Gastroesophageal sphincter (tissue), 4 donors: Measurements from ENCODE around the gene VMP1. TPM values are rescaled to one million over a fixed set of nuclear protein-coding genes. Genes with fewer than 3 reads are reported as not detected.

Experiments used
- ATAC-seq: fragments of 150-250 bp; one replicate; pipeline ENCODE4 v1.9.1; 2016; ENCODE audit warnings: mild to moderate bottlenecking, moderate library complexity
- H3K27ac ChIP-seq, 4 donors: fragments of 200-600 bp; sonication (generic) in 3 of 4; 1 replicate in 3 of 4; 2 replicates in 1 of 4; pipeline ENCODE4 v1.5.1; 2016 to 2019
- H3K27me3 ChIP-seq: fragments of 200-600 bp; sonication (generic); one replicate; pipeline ENCODE4 v1.5.1; 2019
- H3K36me3 ChIP-seq, 2 donors: fragments of 200-600 bp; sonication (generic); one replicate each; pipeline ENCODE4 v1.5.1; 2019; ENCODE audit warnings: control low read depth in 1 of 2
- H3K4me1 ChIP-seq, 3 donors: fragments of 200-600 bp; sonication (generic); 1 replicate in 2 of 3; 2 replicates in 1 of 3; pipeline ENCODE4 v1.5.1; 2016 to 2019; ENCODE audit warnings: control low read depth in 2 of 3
- H3K4me3 ChIP-seq, 2 donors: fragments of 200-600 bp; sonication (generic); one replicate each; pipeline ENCODE4 v1.5.1; 2019; ENCODE audit warnings: mild to moderate bottlenecking in 1 of 2, moderate library complexity in 1 of 2
- H3K9me3 ChIP-seq, 3 donors: fragments of 200-600 bp; sonication (generic); one replicate each; pipeline ENCODE4 v1.5.1; 2017 to 2019; ENCODE audit warnings: control low read depth in 2 of 3
- EP300 ChIP-seq: sonication (generic); formaldehyde crosslinking; IDR thresholded peaks from one replicate; pipeline ENCODE4 v1.6.1; 2017; ENCODE audit warnings: antibody characterized with exemption, mild to moderate bottlenecking
- POLR2A ChIP-seq, 2 donors: fragments of 450-650 bp; IDR thresholded peaks; one replicate each; pipeline ENCODE4 v1.6.1; 2017; ENCODE audit warnings: antibody characterized with exemption in 2 of 2, mild to moderate bottlenecking in 2 of 2, moderate library complexity in 1 of 2
- POLR2AphosphoS5 ChIP-seq: sonication (generic); formaldehyde crosslinking; IDR thresholded peaks from one replicate; pipeline ENCODE4 v1.6.1; 2017; ENCODE audit warnings: antibody characterized with exemption
- WGBS, 2 donors: methylation state at CpG; one replicate each; pipeline ENCODE4 v1.1.5; 2018; ENCODE audit warnings: low coverage in 1 of 2; 5-methylcytosine and 5-hydroxymethylcytosine counted together
- total RNA-seq, 4 donors: library from RNA; depleted of rRNA; stranded (reverse); fragments of >200 nt; gene quantifications; one replicate each; pipeline ENCODE4 v1.1.0, GENCODE V29; 2016
- TF ChIP-seq, protein P1 (sequence below), 4 experiments: fragments of 200-600 bp in 2 of 4; fragments of 450-650 bp in 2 of 4; sonication (generic) in 1 of 4; IDR thresholded peaks; one replicate each; pipeline ENCODE4 v1.5.1; 2017 to 2019; ENCODE audit warnings: antibody characterized with exemption in 4 of 4, mild to moderate bottlenecking in 2 of 4, moderate library complexity in 2 of 4

The VMP1 gene
- total RNA-seq, 4 donors from 2014 or later: 50.8 to 175 (median 85.0) TPM

DNA sequence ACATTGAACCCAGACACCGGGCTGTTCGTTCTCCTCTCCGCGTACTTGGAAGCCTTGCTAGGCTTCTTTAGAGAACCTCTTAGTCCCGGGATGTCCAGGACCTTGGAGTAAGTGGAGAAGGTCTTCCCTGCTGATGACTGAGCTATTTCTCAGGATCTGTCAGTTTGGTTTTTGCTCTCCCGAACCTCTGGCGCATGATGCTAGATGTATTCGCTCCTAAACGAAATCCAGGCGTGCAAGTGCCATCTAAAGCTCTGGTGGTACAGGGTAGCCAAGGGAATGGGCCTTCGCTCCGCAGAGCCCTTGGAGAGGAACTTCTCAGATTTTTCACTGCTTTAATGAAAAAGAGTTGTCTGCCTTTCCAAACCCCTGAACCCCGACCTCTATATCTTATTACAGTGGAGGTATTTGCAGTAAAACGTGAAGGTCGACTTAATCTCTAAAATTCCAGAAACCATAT, 547 bp downstream of the VMP1 start:
- peak overlapping the region; percentile 73 to 77 for H3K4me3 ChIP-seq
- H3K4me1 ChIP-seq: peaks cover 6 to 55% (median 16%) of the 10 kb centered on the region in 3 donors
- H3K27ac ChIP-seq: peak overlapping the region; percentile 87 to 97 (median 94)
- TF ChIP-seq POLR2A (IDR thresholded peaks at IDR 0.05) (no peak), EP300 (no peak), POLR2AphosphoS5 (no peak)
- TF ChIP-seq, protein P1, sequence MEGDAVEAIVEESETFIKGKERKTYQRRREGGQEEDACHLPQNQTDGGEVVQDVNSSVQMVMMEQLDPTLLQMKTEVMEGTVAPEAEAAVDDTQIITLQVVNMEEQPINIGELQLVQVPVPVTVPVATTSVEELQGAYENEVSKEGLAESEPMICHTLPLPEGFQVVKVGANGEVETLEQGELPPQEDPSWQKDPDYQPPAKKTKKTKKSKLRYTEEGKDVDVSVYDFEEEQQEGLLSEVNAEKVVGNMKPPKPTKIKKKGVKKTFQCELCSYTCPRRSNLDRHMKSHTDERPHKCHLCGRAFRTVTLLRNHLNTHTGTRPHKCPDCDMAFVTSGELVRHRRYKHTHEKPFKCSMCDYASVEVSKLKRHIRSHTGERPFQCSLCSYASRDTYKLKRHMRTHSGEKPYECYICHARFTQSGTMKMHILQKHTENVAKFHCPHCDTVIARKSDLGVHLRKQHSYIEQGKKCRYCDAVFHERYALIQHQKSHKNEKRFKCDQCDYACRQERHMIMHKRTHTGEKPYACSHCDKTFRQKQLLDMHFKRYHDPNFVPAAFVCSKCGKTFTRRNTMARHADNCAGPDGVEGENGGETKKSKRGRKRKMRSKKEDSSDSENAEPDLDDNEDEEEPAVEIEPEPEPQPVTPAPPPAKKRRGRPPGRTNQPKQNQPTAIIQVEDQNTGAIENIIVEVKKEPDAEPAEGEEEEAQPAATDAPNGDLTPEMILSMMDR (IDR thresholded peaks at IDR 0.05): no peak
- WGBS, 2 donors: 0 to 1% methylated on average over 3 to 10 of the region's 15 CpGs
- peaks cover 0 to 4% of the 10 kb centered on the region in 2 donors for H3K36me3 ChIP-seq
- H3K27me3 ChIP-seq: no peaks in the 10 kb centered on the region
- H3K9me3 ChIP-seq: no peaks in the 10 kb centered on the region
- ATAC-seq: no peak

DNA sequence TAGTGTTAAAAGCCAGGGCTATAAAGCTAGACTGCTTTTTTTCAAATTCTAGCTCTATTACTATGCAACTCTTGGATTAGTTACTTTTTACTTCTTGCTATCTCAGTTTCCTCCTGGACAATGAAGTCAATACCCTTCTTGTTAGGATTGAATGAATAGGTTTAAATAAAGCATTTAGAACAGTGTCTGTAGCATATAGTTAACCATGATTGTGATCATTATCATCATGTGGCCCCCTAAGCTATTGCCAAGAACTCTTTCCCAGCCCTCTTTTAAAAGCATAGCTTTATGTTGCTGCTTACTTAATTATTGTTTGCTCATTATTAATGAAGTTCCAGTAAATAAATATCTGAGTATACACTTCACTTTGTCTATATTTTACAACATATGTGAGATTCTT, 4.5 kb downstream of the VMP1 start:
- no peak overlapping the region for H3K27ac ChIP-seq

DNA sequence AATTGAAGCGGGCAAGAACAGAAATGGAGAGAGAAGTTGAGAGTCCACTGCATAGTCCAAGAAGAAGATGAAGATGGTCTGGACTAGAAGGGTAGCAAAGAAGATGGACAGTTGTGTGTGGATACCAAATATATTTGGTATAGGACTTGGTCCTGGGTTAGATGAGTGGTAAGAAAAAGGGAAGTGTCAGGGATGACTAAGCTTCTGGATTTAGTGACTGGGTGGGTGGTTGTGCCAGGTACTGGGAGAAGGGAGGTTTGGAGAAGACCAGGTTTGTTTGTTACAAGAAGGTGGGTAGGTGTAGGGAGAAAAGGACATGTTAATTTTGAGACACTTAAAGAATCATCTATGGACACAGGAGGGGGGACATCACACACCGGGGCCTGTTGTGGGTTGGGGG, 5.4 kb downstream of the VMP1 start:
- peaks cover 6 to 47% (median 6%) of the 10 kb centered on the region in 3 donors for H3K4me1 ChIP-seq
- no peak overlapping the region for H3K27ac ChIP-seq
- H3K36me3 ChIP-seq: no peaks in the 10 kb centered on the region
- no peak overlapping the region for H3K4me3 ChIP-seq
- H3K9me3 ChIP-seq: no peaks in the 10 kb centered on the region
- ATAC-seq: no peak
- TF ChIP-seq, protein P1 (IDR thresholded peaks at IDR 0.05): no peak
- TF ChIP-seq POLR2AphosphoS5 (no peak), EP300 (no peak), POLR2A (IDR thresholded peaks at IDR 0.05) (no peak)
- WGBS, 2 donors: 86 to 92% methylated on average over 2 of the region's 2 CpGs
- no peaks in the 10 kb centered on the region for H3K27me3 ChIP-seq

More for the DNA sequence above, 4.5 kb downstream of the VMP1 start:
- Histone ChIP-seq H3K4me3 (no peak overlapping the region), H3K4me1 (peaks cover 6 to 38% (median 6%) of the 10 kb centered on the region in 3 donors), H3K9me3 (no peaks in the 10 kb centered on the region), H3K36me3 (no peaks in the 10 kb centered on the region), H3K27me3 (no peaks in the 10 kb centered on the region)
- ATAC-seq: no peak
- TF ChIP-seq POLR2A (IDR thresholded peaks at IDR 0.05): no peak
- TF ChIP-seq, protein P1 (IDR thresholded peaks at IDR 0.05): no peak
- TF ChIP-seq POLR2AphosphoS5: no peak
- no peak for TF ChIP-seq EP300

DNA sequence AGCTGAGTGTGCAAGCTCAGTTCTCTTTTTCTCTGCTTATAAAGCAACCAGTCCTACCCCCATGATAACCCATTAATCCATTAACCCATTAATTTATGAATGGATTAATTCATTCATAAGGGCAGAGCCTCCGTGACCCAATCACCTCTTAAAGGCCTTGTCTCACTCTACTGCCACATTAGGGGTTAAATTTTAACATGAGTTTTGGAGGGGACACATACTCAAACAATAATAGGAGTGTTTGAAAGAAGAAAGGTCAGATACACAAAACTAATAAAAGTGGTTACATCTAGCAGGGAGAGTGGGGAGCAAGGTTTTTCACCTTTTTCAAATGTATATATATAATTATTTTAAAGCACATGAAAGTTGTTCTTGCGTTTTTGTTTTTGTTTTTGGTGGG, 6.8 kb downstream of the VMP1 start:
- TF ChIP-seq EP300: no peak
- TF ChIP-seq, protein P1 (IDR thresholded peaks at IDR 0.05): no peak
- TF ChIP-seq POLR2AphosphoS5: no peak
- TF ChIP-seq POLR2A (IDR thresholded peaks at IDR 0.05): no peak
- Histone ChIP-seq H3K4me3 (no peak overlapping the region), H3K36me3 (no peaks in the 10 kb centered on the region), H3K4me1 (peaks cover 0 to 36% (median 0%) of the 10 kb centered on the region in 3 donors), H3K9me3 (no peaks in the 10 kb centered on the region), H3K27ac (no peak overlapping the region), H3K27me3 (no peaks in the 10 kb centered on the region)
- ATAC-seq: no peak
- 95% methylated on average over 2 of the region's 2 CpGs for WGBS, 2 donors

DNA sequence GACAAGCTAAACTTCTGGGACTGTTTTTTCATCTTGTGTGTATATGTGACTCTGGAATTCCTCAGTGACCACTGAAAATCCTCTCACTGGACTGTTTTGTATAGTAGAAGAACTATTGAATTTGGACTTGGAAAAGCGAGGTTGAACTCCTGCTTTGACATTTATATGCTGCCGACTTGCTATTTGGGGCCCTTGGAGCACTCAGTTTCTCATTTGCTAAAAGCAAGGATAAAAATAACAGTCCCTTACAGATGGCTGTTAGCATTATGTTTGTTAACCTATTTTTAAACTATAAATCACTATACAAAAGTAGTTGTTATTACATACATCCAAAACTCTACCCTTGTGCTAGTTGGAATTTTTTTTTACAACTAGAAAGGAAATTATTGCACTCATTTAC, 9.0 kb downstream of the VMP1 start:
- Histone ChIP-seq H3K27ac (peak overlapping the region in 3 of 4 donors; percentile 41 to 74 (median 51)), H3K4me3 (no peak overlapping the region), H3K27me3 (no peaks in the 10 kb centered on the region), H3K36me3 (no peaks in the 10 kb centered on the region), H3K9me3 (no peaks in the 10 kb centered on the region), H3K4me1 (peaks cover 0 to 42% (median 0%) of the 10 kb centered on the region in 3 donors)
- ATAC-seq: no peak
- 37 to 42% methylated on average over 2 of the region's 2 CpGs for WGBS, 2 donors
- TF ChIP-seq, protein P1 (IDR thresholded peaks at IDR 0.05): no peak
- no peak for TF ChIP-seq POLR2A (IDR thresholded peaks at IDR 0.05)
- no peak for TF ChIP-seq POLR2AphosphoS5
- no peak for TF ChIP-seq EP300
